Liver (tissue), 9 donors: Measurements from ENCODE around the gene MARCHF3. TPM values are rescaled to one million over a fixed set of nuclear protein-coding genes. Genes with fewer than 3 reads are reported as not detected.

Source experiments
- DNase-seq: peaks from one replicate; pipeline ENCODE4 v3.0.0-alpha.2; 2017; ENCODE audit warnings: low spot score
- H3K27ac ChIP-seq, 2 donors: one replicate each; pipeline ENCODE4 v1.7.0; 2013; ENCODE audit warnings: inconsistent platforms in 2 of 2, low read length in 2 of 2, control low read depth in 1 of 2, low read depth in 1 of 2, mild to moderate bottlenecking in 1 of 2
- H3K27me3 ChIP-seq, 4 donors: one replicate each; pipeline versions ENCODE4 v1.6.1 to v1.7.0; 2013; ENCODE audit warnings: low read length in 3 of 4, inconsistent platforms in 1 of 4, mild to moderate bottlenecking in 1 of 4, moderate library complexity in 1 of 4; ENCODE audit not compliant: control insufficient read depth in 4 of 4, insufficient read depth in 4 of 4
- H3K36me3 ChIP-seq, 4 donors: one replicate each; pipeline versions ENCODE4 v1.6.1 to v1.7.0; 2013; ENCODE audit warnings: low read length in 3 of 4, mild to moderate bottlenecking in 3 of 4, low read depth in 1 of 4, moderate library complexity in 1 of 4; ENCODE audit not compliant: control insufficient read depth in 4 of 4, insufficient read depth in 3 of 4
- H3K4me1 ChIP-seq, 4 donors: one replicate each; pipeline versions ENCODE4 v1.6.1 to v1.7.0; 2013; ENCODE audit warnings: low read length in 3 of 4, mild to moderate bottlenecking in 3 of 4, moderate library complexity in 1 of 4; ENCODE audit not compliant: control insufficient read depth in 4 of 4, insufficient read depth in 4 of 4
- H3K4me3 ChIP-seq, 3 donors: one replicate each; pipeline versions ENCODE4 v1.6.1 to v1.7.0; 2013; ENCODE audit warnings: low read length in 3 of 3, control low read depth in 1 of 3, low read depth in 1 of 3, mild to moderate bottlenecking in 1 of 3
- H3K9ac ChIP-seq, 2 donors: one replicate each; pipeline ENCODE4 v1.7.0; 2013; ENCODE audit warnings: low read length in 2 of 2, mild to moderate bottlenecking in 2 of 2, moderate library complexity in 2 of 2, control low read depth in 1 of 2, low read depth in 1 of 2
- H3K9me3 ChIP-seq, 4 donors: one replicate each; pipeline versions ENCODE4 v1.6.1 to v1.7.0; 2013; ENCODE audit warnings: low read length in 3 of 4; ENCODE audit not compliant: control insufficient read depth in 4 of 4
- ATF3 ChIP-seq: IDR thresholded peaks from 2 replicates; pipeline ENCODE4 v1.6.1; 2016; ENCODE audit warnings: antibody characterized with exemption
- CTCF ChIP-seq: fragments of 150-350 bp; IDR thresholded peaks from 2 replicates; pipeline ENCODE4 v1.5.1; 2017; ENCODE audit warnings: improper control_type of control experiment, low read depth, low read length; ENCODE audit not compliant: missing input control
- EGR1 ChIP-seq, 2 donors: IDR thresholded peaks; 2 replicates each; pipeline ENCODE4 v1.6.1; 2016 to 2018; ENCODE audit warnings: antibody characterized with exemption in 2 of 2, low read depth in 2 of 2
- FOXA1 ChIP-seq: IDR thresholded peaks from 2 replicates; pipeline ENCODE4 v1.6.1; 2016; ENCODE audit warnings: antibody characterized with exemption
- FOXA2 ChIP-seq: IDR thresholded peaks from 2 replicates; pipeline ENCODE4 v1.6.1; 2016; ENCODE audit warnings: antibody characterized with exemption
- GABPA ChIP-seq, 2 donors: IDR thresholded peaks in 1 of 2; conservative IDR thresholded peaks in 1 of 2; 2 replicates each; pipeline ENCODE4 v1.6.1; 2016; ENCODE audit warnings: antibody characterized with exemption in 2 of 2, mild to moderate bottlenecking in 1 of 2, moderate library complexity in 1 of 2
- HNF4A ChIP-seq, 2 donors: conservative IDR thresholded peaks; 2 replicates each; pipeline ENCODE4 v1.6.1; 2016; ENCODE audit warnings: antibody characterized with exemption in 2 of 2, mild to moderate bottlenecking in 2 of 2
- HNF4G ChIP-seq: IDR thresholded peaks from 2 replicates; pipeline ENCODE4 v1.6.1; 2016; ENCODE audit warnings: antibody characterized with exemption
- JUND ChIP-seq, 2 donors: IDR thresholded peaks; 2 replicates each; pipeline ENCODE4 v1.6.1; 2016; ENCODE audit warnings: antibody characterized with exemption in 2 of 2
- MAX ChIP-seq: IDR thresholded peaks from 2 replicates; pipeline ENCODE4 v1.6.1; 2016; ENCODE audit warnings: antibody characterized with exemption
- NR2F2 ChIP-seq: IDR thresholded peaks from 2 replicates; pipeline ENCODE4 v1.6.1; 2016; ENCODE audit warnings: antibody characterized with exemption
- RAD21 ChIP-seq, 2 donors: IDR thresholded peaks; 2 replicates each; pipeline ENCODE4 v1.6.1; 2016; ENCODE audit warnings: antibody characterized with exemption in 2 of 2, mild to moderate bottlenecking in 2 of 2
- REST ChIP-seq: IDR thresholded peaks from 2 replicates; pipeline ENCODE4 v1.6.1; 2016; ENCODE audit warnings: antibody characterized with exemption, mild to moderate bottlenecking
- RXRA ChIP-seq, 2 donors: IDR thresholded peaks; 2 replicates each; pipeline ENCODE4 v1.6.1; 2017 to 2018; ENCODE audit warnings: antibody characterized with exemption in 2 of 2, mild to moderate bottlenecking in 1 of 2
- SP1 ChIP-seq: IDR thresholded peaks from 2 replicates; pipeline ENCODE4 v1.6.1; 2018; ENCODE audit warnings: antibody characterized with exemption, mild to moderate bottlenecking
- TAF1 ChIP-seq: conservative IDR thresholded peaks from 2 replicates; pipeline ENCODE4 v1.6.1; 2016; ENCODE audit warnings: antibody characterized with exemption, mild to moderate bottlenecking
- YY1 ChIP-seq: IDR thresholded peaks from 2 replicates; pipeline ENCODE4 v1.6.1; 2016; ENCODE audit warnings: antibody characterized with exemption, mild to moderate bottlenecking
- ZBTB33 ChIP-seq: IDR thresholded peaks from 2 replicates; pipeline ENCODE4 v1.6.1; 2016; ENCODE audit warnings: antibody characterized with exemption
- WGBS: extraction: QIAGEN DNeasy Blood & Tissue Kit; methylation state at CpG from one replicate; pipeline ENCODE4 v1.1.7; 2013; 5-methylcytosine and 5-hydroxymethylcytosine counted together
- polyA plus RNA-seq, 2 donors: library from polyadenylated mRNA; stranded (reverse) in 1 of 2; unstranded in 1 of 2; fragments of 200-250 nt in 1 of 2; fragments of >200 nt in 1 of 2; fragmentation: Nextera tagmentation in 1 of 2; extraction: Ambion mirVana in 1 of 2; gene quantifications; one replicate each; pipeline versions ENCODE4 v1.2.1 to v1.2.3, GENCODE V29; 2013 to 2015
- total RNA-seq, 2 donors: library from RNA; depleted of rRNA; stranded (reverse); fragments of >200 nt; gene quantifications; one replicate each; pipeline ENCODE4 v1.2.3, GENCODE V29; 2014
- donor health status: healthy.
- donor health status: healthy.
- donor health status: healthy.
- donor health status: healthy.
- donor health status: healthy.

MARCHF3 gene
- total and polyA plus RNA-seq, 4 donors, result 0.93 to 51.0 (median 1.4) TPM

GRCh38 chr5:126961702-126962101, 68.7 kb downstream of the MARCHF3 start:
- Histone ChIP-seq H3K36me3 (no peaks in the 10 kb centered on the region), H3K9me3 (no peaks in the 10 kb centered on the region), H3K27ac (no peak overlapping the region), H3K4me3 (no peak overlapping the region), H3K27me3 (no peaks in the 10 kb centered on the region), H3K9ac (no peak overlapping the region), H3K4me1 (peaks cover 0 to 1% (median 0%) of the 10 kb centered on the region in 4 donors)
- WGBS, result 84% methylated on average over 2 of the region's 2 CpGs
- DNase-seq, result no peak
- TF ChIP-seq ATF3 (no peak), REST (no peak), RAD21 (IDR thresholded peaks at IDR 0.05) (no peak), TAF1 (no peak), SP1 (no peak), JUND (IDR thresholded peaks at IDR 0.05) (no peak), HNF4A (conservative IDR thresholded peaks at IDR 0.05) (no peak), EGR1 (IDR thresholded peaks at IDR 0.05; ENCODE audit: low read depth in 2 of 2) (no peak), NR2F2 (no peak), MAX (no peak), HNF4G (no peak), RXRA (IDR thresholded peaks at IDR 0.05) (no peak), ZBTB33 (no peak), GABPA (IDR thresholded peaks at IDR 0.05 in 1 of 2, conservative IDR thresholded peaks at IDR 0.05 in 1 of 2) (no peak), FOXA1 (no peak), YY1 (no peak), FOXA2 (no peak), CTCF (no peak)
